ENCODE data around the gene CCDC187.

The CCDC187 gene

DNA sequence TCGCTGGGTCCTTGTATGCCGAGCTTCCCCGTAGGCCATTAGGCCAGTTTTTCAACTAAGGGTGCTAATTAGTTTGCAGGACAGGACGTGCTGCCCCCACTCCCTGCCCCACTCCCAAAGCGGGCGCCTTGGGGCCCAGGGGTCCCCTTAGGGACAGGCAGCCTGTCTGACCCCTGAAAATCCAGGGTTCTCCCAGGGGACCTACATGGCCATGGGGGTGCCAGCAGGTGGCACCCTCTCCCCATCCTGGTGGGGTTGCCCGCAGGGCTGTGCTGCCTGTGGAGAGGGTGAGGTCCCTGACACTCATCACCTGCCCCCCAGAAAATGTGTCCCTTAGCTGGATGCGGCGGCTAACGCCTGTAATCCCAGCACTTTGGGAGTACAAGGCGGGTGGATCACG is 8.5 kb upstream of the CCDC187 start:
- Histone ChIP-seq H3K79me2 (ENCODE audit: insufficient read depth, low read depth) (no peaks in the 10 kb centered on the region), H4K20me1 (ENCODE audit: insufficient read depth) (no peaks in the 10 kb centered on the region), H3K36me3 (ENCODE audit: insufficient read depth) (no peaks in the 10 kb centered on the region), H3K4me2 (no peak overlapping the region), H3K27me3 (ENCODE audit: insufficient read depth, low read depth) (peaks cover 69% of the 10 kb centered on the region), H3K4me3 (IDR thresholded peaks at IDR 0.05; ENCODE audit: insufficient read depth, low read depth, low read length) (no peak overlapping the region), H2AFZ (ENCODE audit: low read depth) (no peak overlapping the region), H3K9ac (no peak overlapping the region), H3K4me1 (ENCODE audit: low read depth, poor library complexity, severe bottlenecking) (no peaks in the 10 kb centered on the region), H3K27ac (no peak overlapping the region)
- TF ChIP-seq, protein P1, sequence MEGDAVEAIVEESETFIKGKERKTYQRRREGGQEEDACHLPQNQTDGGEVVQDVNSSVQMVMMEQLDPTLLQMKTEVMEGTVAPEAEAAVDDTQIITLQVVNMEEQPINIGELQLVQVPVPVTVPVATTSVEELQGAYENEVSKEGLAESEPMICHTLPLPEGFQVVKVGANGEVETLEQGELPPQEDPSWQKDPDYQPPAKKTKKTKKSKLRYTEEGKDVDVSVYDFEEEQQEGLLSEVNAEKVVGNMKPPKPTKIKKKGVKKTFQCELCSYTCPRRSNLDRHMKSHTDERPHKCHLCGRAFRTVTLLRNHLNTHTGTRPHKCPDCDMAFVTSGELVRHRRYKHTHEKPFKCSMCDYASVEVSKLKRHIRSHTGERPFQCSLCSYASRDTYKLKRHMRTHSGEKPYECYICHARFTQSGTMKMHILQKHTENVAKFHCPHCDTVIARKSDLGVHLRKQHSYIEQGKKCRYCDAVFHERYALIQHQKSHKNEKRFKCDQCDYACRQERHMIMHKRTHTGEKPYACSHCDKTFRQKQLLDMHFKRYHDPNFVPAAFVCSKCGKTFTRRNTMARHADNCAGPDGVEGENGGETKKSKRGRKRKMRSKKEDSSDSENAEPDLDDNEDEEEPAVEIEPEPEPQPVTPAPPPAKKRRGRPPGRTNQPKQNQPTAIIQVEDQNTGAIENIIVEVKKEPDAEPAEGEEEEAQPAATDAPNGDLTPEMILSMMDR (conservative IDR thresholded peaks at IDR 0.05; ENCODE audit: low read depth, low read length) = peak; percentile 58

DNA sequence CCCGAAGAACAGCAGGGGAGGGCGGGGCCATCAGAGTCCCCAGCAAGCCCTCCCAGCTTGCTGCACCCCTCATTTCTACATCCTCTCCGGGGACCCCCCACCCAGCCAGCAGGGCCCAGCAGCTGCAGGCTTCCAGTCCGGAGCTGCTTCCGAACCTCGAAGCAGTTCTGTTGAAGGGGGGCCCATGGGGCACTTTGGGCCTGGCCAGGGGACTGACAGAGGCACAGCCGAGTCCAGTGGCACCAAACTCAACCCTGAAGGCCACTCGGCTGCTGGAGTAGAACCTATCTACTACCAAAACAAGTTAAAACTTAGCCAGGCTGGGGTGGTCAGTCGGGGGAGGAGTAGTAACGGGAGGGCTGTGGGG is 8.1 kb upstream of the CCDC187 start:
- no peak overlapping the region for H3K27ac ChIP-seq
- no peaks in the 10 kb centered on the region for H3K36me3 ChIP-seq (ENCODE audit: insufficient read depth)
- TF ChIP-seq, protein P1 (conservative IDR thresholded peaks at IDR 0.05; ENCODE audit: low read depth, low read length) = no peak
- H3K4me1 ChIP-seq (ENCODE audit: low read depth, poor library complexity, severe bottlenecking) = no peaks in the 10 kb centered on the region
- no peaks in the 10 kb centered on the region for H3K79me2 ChIP-seq (ENCODE audit: insufficient read depth, low read depth)
- no peak overlapping the region for H3K9ac ChIP-seq
- no peak overlapping the region for H2AFZ ChIP-seq (ENCODE audit: low read depth)
- H3K27me3 ChIP-seq (ENCODE audit: insufficient read depth, low read depth) = peaks cover 65% of the 10 kb centered on the region
- H3K4me3 ChIP-seq (IDR thresholded peaks at IDR 0.05; ENCODE audit: insufficient read depth, low read depth, low read length) = no peak overlapping the region
- H4K20me1 ChIP-seq (ENCODE audit: insufficient read depth) = no peaks in the 10 kb centered on the region
- peak overlapping the region; percentile 25; the same call in 1 of the 2 replicates for H3K4me2 ChIP-seq

DNA sequence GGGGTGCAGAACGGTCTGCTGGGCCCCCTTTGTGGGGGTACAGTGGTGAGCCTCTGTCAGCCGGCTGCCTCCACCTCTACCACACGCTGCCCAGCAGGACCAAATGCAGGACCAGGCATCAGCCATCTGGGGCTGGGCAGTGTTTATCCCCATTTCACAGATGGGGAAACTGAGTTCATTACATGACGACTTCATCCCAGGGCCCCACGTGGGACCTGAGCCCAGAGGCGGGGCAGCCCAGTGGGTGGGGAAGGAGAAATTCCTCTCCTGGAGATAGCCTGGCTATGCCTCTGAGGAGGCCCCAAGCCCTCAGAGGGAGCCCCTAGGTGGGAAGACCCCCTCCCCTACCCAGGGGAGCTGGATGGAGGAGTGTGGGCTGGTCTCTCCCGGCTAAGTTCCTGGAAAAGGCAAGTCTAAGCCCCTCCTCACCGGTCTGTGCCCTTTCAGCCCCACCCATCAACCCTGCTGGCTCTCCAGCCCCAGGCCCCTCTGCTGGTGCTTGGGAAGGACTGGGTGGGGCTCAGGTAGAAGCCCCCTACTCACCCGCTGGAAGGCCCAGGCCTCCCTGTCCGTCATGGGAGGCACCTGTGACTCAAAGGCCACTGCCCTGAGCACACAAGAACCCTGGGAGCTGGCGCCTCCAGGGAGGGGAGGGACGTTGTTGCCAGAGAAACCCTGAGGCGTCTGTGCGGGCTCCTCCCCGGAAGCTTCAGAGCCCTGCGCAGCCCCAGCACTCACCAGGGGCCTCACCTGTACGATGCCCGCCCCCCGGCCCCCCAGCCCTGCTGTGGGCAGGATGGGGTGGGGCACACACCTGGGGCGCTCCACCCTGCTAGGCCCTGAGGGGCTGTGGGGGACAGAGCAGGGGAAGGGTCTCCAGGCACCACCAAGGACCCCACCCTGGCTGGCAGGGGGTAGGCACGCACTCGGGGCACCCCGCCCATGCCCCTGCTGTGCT is 7.4 kb upstream of the CCDC187 start:
- Histone ChIP-seq H3K27ac (no peak overlapping the region), H2AFZ (ENCODE audit: low read depth) (no peak overlapping the region; the same call in 1 of the 2 replicates), H3K4me2 (peak overlapping the region; percentile 25; the same call in 1 of the 2 replicates), H3K4me3 (IDR thresholded peaks at IDR 0.05; ENCODE audit: insufficient read depth, low read depth, low read length) (no peak overlapping the region), H3K4me1 (ENCODE audit: low read depth, poor library complexity, severe bottlenecking) (no peaks in the 10 kb centered on the region), H3K9ac (no peak overlapping the region), H3K79me2 (ENCODE audit: insufficient read depth, low read depth) (no peaks in the 10 kb centered on the region), H4K20me1 (ENCODE audit: insufficient read depth) (no peaks in the 10 kb centered on the region), H3K36me3 (ENCODE audit: insufficient read depth) (no peaks in the 10 kb centered on the region), H3K27me3 (ENCODE audit: insufficient read depth, low read depth) (peaks cover 65% of the 10 kb centered on the region)
- TF ChIP-seq, protein P1 (conservative IDR thresholded peaks at IDR 0.05; ENCODE audit: low read depth, low read length) = no peak

DNA sequence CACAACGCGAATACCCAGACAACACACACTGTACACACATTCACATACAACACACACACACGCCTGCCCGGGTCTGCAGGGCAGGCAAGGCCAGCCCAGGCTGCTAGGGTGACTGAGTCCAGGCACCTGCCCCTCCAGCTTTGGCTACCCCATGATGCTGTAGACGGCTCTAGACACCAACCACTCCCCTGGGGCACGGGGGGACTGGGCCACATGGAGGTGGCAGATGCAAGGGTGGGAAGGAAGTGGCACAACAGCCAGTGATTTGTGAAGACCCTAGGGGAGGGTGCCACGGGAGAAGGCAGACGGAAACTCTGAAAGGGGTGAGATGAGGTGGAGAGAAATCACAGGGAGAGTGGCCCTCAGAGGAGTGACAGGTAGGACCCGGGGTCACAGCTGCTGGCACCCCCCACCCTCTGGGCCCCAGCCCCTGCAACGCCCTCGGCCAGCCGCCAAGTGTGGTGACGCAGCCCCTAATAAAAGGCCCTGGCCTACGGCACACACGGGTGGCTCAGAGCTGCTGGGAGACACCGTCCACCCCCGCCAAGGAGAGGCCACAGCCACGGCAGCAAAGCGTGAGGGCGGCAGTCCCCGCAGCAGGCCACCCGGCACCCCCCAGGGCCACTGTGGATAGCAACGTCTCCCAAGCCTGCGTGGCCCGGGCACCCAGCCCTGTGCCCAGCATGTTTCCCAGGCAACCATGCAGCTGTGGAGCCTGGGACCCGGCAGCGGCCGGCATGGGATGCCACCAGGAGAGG is 6.6 kb upstream of the CCDC187 start:
- no peak overlapping the region for H3K4me3 ChIP-seq (IDR thresholded peaks at IDR 0.05; ENCODE audit: insufficient read depth, low read depth, low read length)
- no peak overlapping the region for H3K9ac ChIP-seq
- no peak overlapping the region for H3K4me2 ChIP-seq
- no peak overlapping the region for H2AFZ ChIP-seq (ENCODE audit: low read depth)
- TF ChIP-seq, protein P1 (conservative IDR thresholded peaks at IDR 0.05; ENCODE audit: low read depth, low read length) = no peak
- no peak overlapping the region for H3K27ac ChIP-seq
- peaks cover 65% of the 10 kb centered on the region for H3K27me3 ChIP-seq (ENCODE audit: insufficient read depth, low read depth)
- H3K4me1 ChIP-seq (ENCODE audit: low read depth, poor library complexity, severe bottlenecking) = no peaks in the 10 kb centered on the region
- no peaks in the 10 kb centered on the region for H3K79me2 ChIP-seq (ENCODE audit: insufficient read depth, low read depth)
- H4K20me1 ChIP-seq (ENCODE audit: insufficient read depth) = no peaks in the 10 kb centered on the region
- no peaks in the 10 kb centered on the region for H3K36me3 ChIP-seq (ENCODE audit: insufficient read depth)
